BLaER1 treated with 17β-estradiol and CSF1 and Interleukin-3, amounts not matched to agents 10 nM and 100 nM (cell line): ENCODE data around the gene DISP2.

ENCODE experiments used
- H3K27ac ChIP-seq, 11 experiments: shearing (Covaris generic); formaldehyde crosslinking; 2 replicates each; pipeline ENCODE4 v1.8.1; 2022
- H3K27me3 ChIP-seq, 11 experiments: shearing (Covaris generic); formaldehyde crosslinking; 2 replicates each; pipeline ENCODE4 v1.8.1; 2022
- H3K36me3 ChIP-seq, 11 experiments: shearing (Covaris generic); formaldehyde crosslinking; 2 replicates each; pipeline ENCODE4 v1.8.1; 2022
- H3K4me1 ChIP-seq, 10 experiments: shearing (Covaris generic); formaldehyde crosslinking; 2 replicates each; pipeline ENCODE4 v1.8.1; 2022
- H3K4me2 ChIP-seq, 11 experiments: shearing (Covaris generic); formaldehyde crosslinking; 2 replicates each; pipeline ENCODE4 v1.8.1; 2022
- H3K4me3 ChIP-seq, 10 experiments: shearing (Covaris generic); formaldehyde crosslinking; 2 replicates each; pipeline ENCODE4 v1.8.1; 2022
- H3K9ac ChIP-seq, 11 experiments: shearing (Covaris generic); formaldehyde crosslinking; 2 replicates each; pipeline ENCODE4 v1.8.1; 2022
- H3K9me3 ChIP-seq, 11 experiments: shearing (Covaris generic); formaldehyde crosslinking; replicated peaks in 1 of 11; 2 replicates each; pipeline ENCODE4 v1.8.1; 2022
- H4K20me1 ChIP-seq, 11 experiments: shearing (Covaris generic); formaldehyde crosslinking; 2 replicates each; pipeline ENCODE4 v1.8.1; 2022
- Cebpa-rat ChIP-seq, 11 experiments: shearing (Covaris generic); IDR thresholded peaks; 2 replicates each; pipeline ENCODE4 v1.8.1; 2022

Gene DISP2

DNA sequence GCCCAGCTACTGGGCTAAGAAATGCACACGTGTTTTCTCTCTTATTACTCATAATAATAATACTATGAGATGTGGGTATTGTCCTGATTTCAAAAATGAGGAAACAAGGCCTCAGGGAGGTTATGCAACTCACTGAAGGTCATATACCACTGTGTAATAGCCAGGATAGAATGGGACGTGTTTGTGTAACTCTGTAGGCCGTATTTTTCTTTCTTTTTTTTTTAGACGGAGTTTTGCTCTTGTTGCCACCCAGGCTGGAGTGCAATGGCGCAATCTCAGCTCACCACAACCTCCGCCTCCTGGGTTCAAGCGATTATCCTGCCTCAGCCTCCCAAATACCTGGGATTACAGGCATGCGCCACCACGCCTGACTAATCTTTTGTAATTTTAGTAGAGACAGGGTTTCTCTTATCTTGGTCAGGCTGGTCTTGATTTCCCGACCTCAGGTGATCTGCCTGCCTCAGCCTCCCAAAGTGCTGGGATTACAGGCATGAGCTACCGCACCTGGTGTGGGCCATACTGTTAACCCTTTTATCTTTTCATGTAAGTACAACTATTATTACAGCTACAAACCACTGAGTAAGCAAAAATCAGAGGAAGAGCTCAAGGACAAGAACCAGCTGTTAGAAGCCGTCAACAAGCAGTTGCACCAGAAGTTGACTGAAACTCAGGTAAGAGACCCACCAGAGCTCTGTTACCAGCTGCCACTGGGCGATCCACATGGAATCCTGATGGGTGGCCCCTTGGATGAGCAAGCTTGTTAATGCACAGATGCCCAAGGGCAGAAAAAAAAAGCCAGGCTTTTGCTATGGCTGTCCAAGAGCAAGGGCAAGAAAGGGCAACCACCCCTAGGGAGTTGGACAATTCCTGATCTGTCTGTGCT is 31.2 kb downstream of the DISP2 start:
- peaks cover 71 to 100% (median 94%) of the 10 kb centered on the region in 11 experiments for H3K36me3 ChIP-seq
- peak overlapping the region in 3 of 11 experiments; percentile 16 to 33 (median 22); a peak in 5 of 22 replicates for H3K9ac ChIP-seq
- H4K20me1 ChIP-seq: no peaks in the 10 kb centered on the region
- TF ChIP-seq Cebpa-rat (IDR thresholded peaks at IDR 0.05): peak; percentile 40 to 85 (median 66); a peak in 18 of 22 replicates
- H3K27me3 ChIP-seq: no peaks in the 10 kb centered on the region
- no peak overlapping the region for H3K4me3 ChIP-seq
- peak overlapping the region in 10 of 11 experiments; percentile 18 to 74 (median 35); a peak in 18 of 22 replicates for H3K4me2 ChIP-seq
- peak overlapping the region; percentile 39 to 72 (median 64); a peak in 20 of 22 replicates for H3K27ac ChIP-seq
- peaks cover 21 to 48% (median 28%) of the 10 kb centered on the region in 10 experiments for H3K4me1 ChIP-seq
- peaks cover 15 to 41% (median 30%) of the 10 kb centered on the region in 11 experiments; a peak in 21 of 22 replicates for H3K9me3 ChIP-seq

DNA sequence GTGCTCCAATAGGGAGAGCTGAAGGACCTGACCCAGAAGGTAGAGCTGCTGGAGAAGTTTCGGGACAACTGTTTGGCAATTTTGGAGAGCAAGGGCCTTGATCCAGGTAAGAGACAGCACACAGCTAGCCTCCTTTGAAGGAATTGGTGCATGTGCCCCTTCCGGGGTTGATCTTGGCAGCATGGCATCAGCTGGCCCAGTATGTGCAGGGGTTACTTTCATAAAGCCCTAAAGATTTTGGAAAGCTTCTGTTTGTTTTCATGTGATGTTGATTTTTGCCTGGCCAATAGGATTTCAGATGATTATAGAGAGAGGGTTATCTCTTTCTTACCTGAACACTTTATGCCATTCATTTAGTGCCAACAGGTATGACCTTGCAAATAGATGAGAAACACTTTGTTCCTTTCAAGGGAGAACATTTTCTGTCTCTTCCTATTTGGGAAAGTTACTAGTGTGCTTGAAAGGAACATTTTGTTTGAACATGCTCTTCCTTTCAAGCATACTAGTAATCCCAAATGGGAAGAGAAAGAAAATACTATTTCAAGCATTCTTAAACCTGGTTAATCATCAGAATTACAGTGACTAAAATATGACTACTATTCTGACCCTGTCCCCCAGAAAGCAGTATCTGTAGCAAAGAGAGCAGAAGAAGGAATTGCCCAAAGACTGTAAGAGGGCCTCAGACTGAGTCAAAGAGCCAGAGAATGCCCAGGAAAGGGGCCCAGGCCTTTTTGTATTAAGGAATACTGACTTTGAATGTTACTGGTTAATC is 32.0 kb downstream of the DISP2 start:
- peak overlapping the region in 1 of 11 experiments; percentile 33; a peak in 2 of 22 replicates for H3K9ac ChIP-seq
- H3K9me3 ChIP-seq: peaks cover 15 to 41% (median 30%) of the 10 kb centered on the region in 11 experiments; a peak in 21 of 22 replicates
- H3K27me3 ChIP-seq: no peaks in the 10 kb centered on the region
- H3K4me2 ChIP-seq: peak overlapping the region in 3 of 11 experiments; percentile 28 to 74 (median 38); a peak in 5 of 22 replicates
- peaks cover 74 to 100% (median 100%) of the 10 kb centered on the region in 11 experiments for H3K36me3 ChIP-seq
- H3K4me1 ChIP-seq: peaks cover 14 to 48% (median 23%) of the 10 kb centered on the region in 10 experiments; a peak in 19 of 20 replicates
- no peak overlapping the region for H3K4me3 ChIP-seq
- H4K20me1 ChIP-seq: no peaks in the 10 kb centered on the region
- TF ChIP-seq Cebpa-rat (IDR thresholded peaks at IDR 0.05): no peak
- H3K27ac ChIP-seq: peak overlapping the region in 10 of 11 experiments; percentile 14 to 72 (median 58); a peak in 16 of 22 replicates

DNA sequence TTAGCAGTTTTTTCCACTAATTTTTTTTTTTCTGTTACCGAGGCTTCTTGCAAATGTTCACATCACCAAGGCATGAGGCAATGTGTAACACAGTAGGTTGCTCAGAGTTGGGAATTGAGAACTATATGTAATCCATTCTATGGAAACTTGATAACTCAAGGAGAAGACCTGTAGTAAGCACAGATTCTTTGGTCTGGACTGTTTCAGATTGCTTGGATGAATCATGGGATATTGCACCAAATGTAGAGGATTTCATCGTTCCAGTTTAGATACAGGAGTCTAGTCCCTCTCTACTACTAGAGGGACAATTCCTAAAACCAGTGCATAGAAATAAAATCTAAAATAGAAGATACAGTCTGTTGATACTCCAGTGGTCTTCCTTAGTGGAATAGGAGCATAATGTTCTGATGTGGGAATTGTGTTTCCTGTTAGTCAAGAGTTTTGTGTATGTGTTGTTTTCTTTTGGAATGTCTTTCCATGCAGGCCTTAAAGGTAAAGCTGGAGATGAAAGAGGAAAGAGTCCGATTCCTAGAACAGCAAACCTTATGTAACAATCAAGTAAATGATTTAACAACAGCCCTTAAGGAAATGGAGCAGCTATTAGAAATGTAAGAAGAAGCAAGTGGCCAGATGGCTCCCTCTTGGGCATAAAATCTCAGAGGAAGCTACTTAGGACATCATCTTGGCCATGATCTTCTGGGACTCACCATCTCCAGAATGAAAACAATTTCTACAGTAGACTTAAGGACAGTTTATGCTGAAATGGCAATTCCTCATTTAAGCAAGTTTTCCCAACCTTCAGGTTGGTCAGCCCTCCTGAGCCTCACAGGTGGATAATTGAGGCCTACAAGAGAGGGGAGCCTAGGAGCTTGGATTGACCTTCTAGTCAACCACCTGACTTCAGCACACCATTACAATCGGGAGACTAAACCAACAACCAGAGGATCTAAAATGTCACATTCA is 35.2 kb downstream of the DISP2 start:
- Histone ChIP-seq H3K9me3 (peaks cover 1 to 12% (median 3%) of the 10 kb centered on the region in 11 experiments; a peak in 16 of 22 replicates), H3K4me1 (peaks cover 19 to 74% (median 44%) of the 10 kb centered on the region in 10 experiments), H3K27me3 (no peaks in the 10 kb centered on the region), H3K27ac (no peak overlapping the region), H3K4me2 (peak overlapping the region in 1 of 11 experiments; percentile 2; a peak in 1 of 22 replicates), H3K9ac (no peak overlapping the region), H3K4me3 (no peak overlapping the region), H4K20me1 (no peaks in the 10 kb centered on the region), H3K36me3 (peaks cover 53 to 86% (median 81%) of the 10 kb centered on the region in 11 experiments)
- no peak for TF ChIP-seq Cebpa-rat (IDR thresholded peaks at IDR 0.05)

DNA sequence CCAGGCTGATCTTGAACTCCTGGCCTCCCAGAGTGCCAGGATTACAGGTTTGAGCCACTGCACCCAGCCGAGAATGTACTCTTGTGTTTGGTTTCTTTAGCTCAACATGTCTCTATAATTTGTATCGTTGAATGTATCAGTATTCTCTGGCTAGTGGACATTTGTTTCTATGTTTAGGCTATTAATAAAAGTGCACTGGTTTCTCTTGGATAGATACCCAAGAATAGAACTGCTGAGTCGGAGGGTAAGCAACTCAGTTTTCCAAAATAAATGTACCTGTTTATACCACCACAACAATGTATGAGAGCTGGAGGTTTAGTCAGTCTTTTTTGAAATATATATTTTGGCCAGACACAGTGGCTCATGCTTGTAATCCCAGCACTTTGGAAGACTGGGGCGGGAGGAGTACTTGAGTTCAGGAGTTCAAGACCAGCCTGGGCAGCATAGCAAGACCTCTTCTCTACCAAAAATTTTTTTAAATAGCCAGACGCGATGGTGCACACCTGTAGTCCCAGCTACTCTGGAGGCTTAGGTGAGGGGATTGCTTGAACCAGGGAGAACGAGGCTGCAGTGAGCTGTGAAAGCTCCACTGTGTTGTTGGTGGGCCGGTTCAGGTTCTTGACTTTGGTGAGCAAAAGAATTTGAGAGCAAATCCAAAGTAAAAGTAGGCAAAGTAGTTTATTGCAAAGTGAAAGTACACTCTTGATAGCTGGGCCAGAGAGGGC is 39.8 kb downstream of the DISP2 start:
- peaks cover 25 to 73% (median 44%) of the 10 kb centered on the region in 10 experiments for H3K4me1 ChIP-seq
- H3K27ac ChIP-seq: peak overlapping the region in 10 of 11 experiments; percentile 15 to 75 (median 68); a peak in 20 of 22 replicates
- TF ChIP-seq Cebpa-rat (IDR thresholded peaks at IDR 0.05): no peak
- H3K36me3 ChIP-seq: peaks cover 17 to 53% (median 41%) of the 10 kb centered on the region in 11 experiments
- H3K27me3 ChIP-seq: no peaks in the 10 kb centered on the region
- H3K4me3 ChIP-seq: peak overlapping the region in 8 of 10 experiments; percentile 5 to 32 (median 18); a peak in 7 of 20 replicates
- H3K9me3 ChIP-seq: no peaks in the 10 kb centered on the region
- H3K9ac ChIP-seq: peak overlapping the region in 9 of 11 experiments; percentile 9 to 60 (median 38); a peak in 13 of 22 replicates
- H4K20me1 ChIP-seq: no peaks in the 10 kb centered on the region
- peak overlapping the region; percentile 70 to 88 (median 83) for H3K4me2 ChIP-seq

DNA sequence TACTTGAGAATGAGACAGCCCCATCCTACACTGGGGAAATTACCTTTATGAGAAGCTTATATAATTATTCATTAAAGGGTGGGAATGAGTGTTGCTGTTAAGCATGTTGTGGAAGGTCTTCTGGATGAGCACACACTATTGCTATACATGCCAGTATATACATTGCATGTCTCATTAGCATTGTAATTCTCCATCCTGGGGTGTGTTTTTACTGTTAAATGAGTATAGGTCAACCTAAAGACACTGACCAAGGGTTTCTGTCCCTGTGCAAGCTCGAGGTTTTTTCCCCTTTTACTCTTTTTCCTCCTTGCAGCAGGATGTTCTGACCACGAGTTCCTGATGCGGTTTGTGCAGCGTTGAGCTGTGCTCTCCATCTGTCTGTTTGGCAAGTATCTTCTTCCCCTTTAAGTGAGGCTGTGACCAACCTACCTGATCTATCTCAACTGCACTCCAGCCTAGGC is 40.4 kb downstream of the DISP2 start:
- Histone ChIP-seq H3K36me3 (peaks cover 11 to 47% (median 35%) of the 10 kb centered on the region in 11 experiments), H3K9me3 (no peaks in the 10 kb centered on the region), H3K9ac (peak overlapping the region in 9 of 11 experiments; percentile 9 to 60 (median 38); a peak in 13 of 22 replicates), H3K27ac (peak overlapping the region in 10 of 11 experiments; percentile 15 to 75 (median 68); a peak in 19 of 22 replicates), H4K20me1 (no peaks in the 10 kb centered on the region), H3K27me3 (no peaks in the 10 kb centered on the region), H3K4me2 (peak overlapping the region; percentile 70 to 88 (median 83)), H3K4me1 (peaks cover 25 to 70% (median 44%) of the 10 kb centered on the region in 10 experiments), H3K4me3 (peak overlapping the region in 8 of 10 experiments; percentile 5 to 32 (median 18); a peak in 7 of 20 replicates)
- TF ChIP-seq Cebpa-rat (IDR thresholded peaks at IDR 0.05): no peak

DNA sequence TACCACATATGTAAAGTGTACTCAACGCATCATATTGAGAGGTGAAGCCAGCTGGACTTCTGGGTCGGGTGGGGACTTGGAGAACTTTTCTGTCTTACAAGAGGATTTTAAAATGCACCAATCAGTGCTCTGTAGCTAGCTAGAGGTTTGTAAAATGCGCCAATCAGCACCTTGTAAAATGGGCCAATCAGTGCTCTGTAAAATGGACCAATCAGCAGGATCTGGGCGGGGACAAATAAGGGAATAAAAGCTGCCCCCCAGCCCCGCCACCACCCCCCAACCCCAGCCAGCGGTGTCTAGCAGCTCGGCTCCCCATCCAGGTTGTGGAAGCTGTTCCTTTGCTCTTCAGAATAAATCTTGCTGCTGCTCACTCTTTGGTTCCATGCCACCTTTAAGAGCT is 41.4 kb downstream of the DISP2 start:
- Histone ChIP-seq H4K20me1 (no peaks in the 10 kb centered on the region), H3K9me3 (no peaks in the 10 kb centered on the region), H3K4me2 (peak overlapping the region; percentile 70 to 88 (median 83); a peak in 19 of 22 replicates), H3K27ac (peak overlapping the region in 7 of 11 experiments; percentile 62 to 75 (median 71); a peak in 11 of 22 replicates), H3K27me3 (no peaks in the 10 kb centered on the region), H3K4me3 (no peak overlapping the region), H3K9ac (no peak overlapping the region), H3K36me3 (peaks cover 6 to 38% (median 26%) of the 10 kb centered on the region in 11 experiments; a peak in 20 of 22 replicates), H3K4me1 (peaks cover 25 to 62% (median 45%) of the 10 kb centered on the region in 10 experiments)
- no peak for TF ChIP-seq Cebpa-rat (IDR thresholded peaks at IDR 0.05)
